Esophagus muscularis mucosa (tissue), 4 donors: ENCODE results near the gene TSC22D2. TPM values are rescaled to one million over a fixed set of nuclear protein-coding genes. Genes with fewer than 3 reads are reported as not detected.

Experiments used
- DNase-seq: peaks from one replicate; pipeline ENCODE4 v3.0.0-alpha.2; 2017; ENCODE audit errors: extremely low spot score
- H3K27ac ChIP-seq, 4 donors: fragments of 200-600 bp; sonication (generic); replicated peaks in 1 of 4; 1 replicate in 3 of 4; 2 replicates in 1 of 4; pipeline ENCODE4 v1.5.1; 2016 to 2019; ENCODE audit warnings: mild to moderate bottlenecking in 1 of 4
- H3K27me3 ChIP-seq, 4 donors: fragments of 200-600 bp; sonication (generic); one replicate each; pipeline versions ENCODE4 v1.5.1 to v1.6.0; 2016 to 2019
- H3K36me3 ChIP-seq, 4 donors: fragments of 200-600 bp; sonication (generic); one replicate each; pipeline ENCODE4 v1.5.1; 2016 to 2019
- H3K4me1 ChIP-seq, 4 donors: fragments of 200-600 bp; sonication (generic); one replicate each; pipeline ENCODE4 v1.5.1; 2016 to 2019
- H3K4me3 ChIP-seq, 4 donors: fragments of 200-600 bp; sonication (generic); 1 replicate in 2 of 4; 2 replicates in 2 of 4; pipeline ENCODE4 v1.5.1; 2016 to 2019; ENCODE audit warnings: mild to moderate bottlenecking in 4 of 4, moderate library complexity in 1 of 4
- H3K9me3 ChIP-seq, 4 donors: fragments of 200-600 bp; sonication (generic); 1 replicate in 3 of 4; 2 replicates in 1 of 4; pipeline ENCODE4 v1.5.1; 2016 to 2019
- CTCF ChIP-seq, 3 experiments: fragments of 200-600 bp in 2 of 3; fragments of 450-650 bp in 1 of 3; sonication (generic) in 2 of 3; IDR thresholded peaks; one replicate each; pipeline ENCODE4 v1.5.1; 2017 to 2019; ENCODE audit warnings: antibody characterized with exemption in 3 of 3, mild to moderate bottlenecking in 2 of 3, moderate library complexity in 1 of 3
- EP300 ChIP-seq: sonication (generic); formaldehyde crosslinking; IDR thresholded peaks from one replicate; pipeline ENCODE4 v1.6.1; 2017; ENCODE audit warnings: antibody characterized with exemption
- POLR2A ChIP-seq: fragments of 450-650 bp; IDR thresholded peaks from one replicate; pipeline ENCODE4 v1.6.1; 2017; ENCODE audit warnings: antibody characterized with exemption, moderate library complexity, mild to moderate bottlenecking, low read depth
- POLR2AphosphoS5 ChIP-seq, 2 donors: sonication (generic); formaldehyde crosslinking; IDR thresholded peaks; one replicate each; pipeline ENCODE4 v1.6.1; 2017; ENCODE audit warnings: antibody characterized with exemption in 2 of 2
- WGBS: methylation state at CpG from one replicate; pipeline ENCODE4 v1.1.5; 2018; 5-methylcytosine and 5-hydroxymethylcytosine counted together
- intact Hi-C: fragments of 100-400 bp; cut with DNase I; formaldehyde crosslinking; loops from one replicate; pipeline ENCODE4 v1.15.1; 2023
- total RNA-seq, 4 donors: library from RNA; depleted of rRNA; stranded (reverse); fragments of >200 nt; gene quantifications; one replicate each; pipeline versions ENCODE4 v1.1.0 to v1.2.1, GENCODE V29; 2016

The TSC22D2 gene
- total RNA-seq, 4 donors from 2014 or later: 19.1 to 27.1 (median 21.2) TPM

GRCh38 chr3:150402217-150402616 is 5.9 kb upstream of the TSC22D2 start:
- Histone ChIP-seq H3K36me3 (no peaks in the 10 kb centered on the region), H3K9me3 (no peaks in the 10 kb centered on the region), H3K27ac (no peak overlapping the region), H3K4me3 (no peak overlapping the region), H3K27me3 (no peaks in the 10 kb centered on the region), H3K4me1 (peaks cover 0 to 9% (median 6%) of the 10 kb centered on the region in 4 donors)
- 94% methylated on average over 1 of the region's 1 CpG for WGBS
- TF ChIP-seq POLR2A (no peak), CTCF (IDR thresholded peaks at IDR 0.05) (no peak)
- intact Hi-C loops: loop anchor here (10.0 kb wide), 2 partner anchors 167 to 437 kb away; no protein-coding TSS in a partner anchor
- no peak for DNase-seq

GRCh38 chr3:150404023-150404422 is 4.1 kb upstream of the TSC22D2 start:
- no peak overlapping the region for H3K27ac ChIP-seq
- peaks cover 0 to 10% (median 7%) of the 10 kb centered on the region in 4 donors for H3K4me1 ChIP-seq
- H3K4me3 ChIP-seq: no peak overlapping the region
- no peak for TF ChIP-seq POLR2A
- no peak for TF ChIP-seq POLR2AphosphoS5 (IDR thresholded peaks at IDR 0.05)
- no peak for TF ChIP-seq CTCF (IDR thresholded peaks at IDR 0.05)
- no peak for TF ChIP-seq EP300
- no peaks in the 10 kb centered on the region for H3K9me3 ChIP-seq
- intact Hi-C loops: loop anchor here (10.0 kb wide), 2 partner anchors 169 to 439 kb away; no protein-coding TSS in a partner anchor
- no peak for DNase-seq
- no peaks in the 10 kb centered on the region for H3K36me3 ChIP-seq
- no peaks in the 10 kb centered on the region for H3K27me3 ChIP-seq

GRCh38 chr3:150407051-150407807 is 869 bp upstream of the TSC22D2 start:
- peak overlapping the region; percentile 67 to 93 (median 76) for H3K4me3 ChIP-seq
- H3K27me3 ChIP-seq: no peaks in the 10 kb centered on the region
- H3K4me1 ChIP-seq: peaks cover 0 to 24% (median 17%) of the 10 kb centered on the region in 4 donors
- no peak for DNase-seq
- H3K27ac ChIP-seq: peak overlapping the region; percentile 93 to 100 (median 98)
- no peaks in the 10 kb centered on the region for H3K36me3 ChIP-seq
- no peak for TF ChIP-seq POLR2A
- no peak for TF ChIP-seq EP300
- no peak for TF ChIP-seq CTCF (IDR thresholded peaks at IDR 0.05)
- TF ChIP-seq POLR2AphosphoS5 (IDR thresholded peaks at IDR 0.05): no peak
- WGBS: 30% methylated on average over 12 of the region's 12 CpGs
- H3K9me3 ChIP-seq: no peaks in the 10 kb centered on the region
- intact Hi-C loops: loop anchor here (10.0 kb wide), 2 partner anchors 172 to 442 kb away; no protein-coding TSS in a partner anchor

- no peak for DNase-seq
- under 1% methylated on average over 13 of the region's 13 CpGs for WGBS
These were observed 284 bp upstream of the TSC22D2 start for GRCh38 chr3:150407808-150408220.

More at GRCh38 chr3:150407808-150408220, 284 bp upstream of the TSC22D2 start:
- TF ChIP-seq POLR2AphosphoS5 (IDR thresholded peaks at IDR 0.05) (no peak), CTCF (IDR thresholded peaks at IDR 0.05) (no peak), EP300 (no peak), POLR2A (no peak)
- no peaks in the 10 kb centered on the region for H3K36me3 ChIP-seq
- H3K27ac ChIP-seq: peak overlapping the region; percentile 93 to 100 (median 98)
- intact Hi-C loops: loop anchor here (10.0 kb wide), 2 partner anchors 173 to 443 kb away; no protein-coding TSS in a partner anchor
- peak overlapping the region; percentile 67 to 93 (median 76) for H3K4me3 ChIP-seq
- no peaks in the 10 kb centered on the region for H3K27me3 ChIP-seq
- peaks cover 0 to 28% (median 20%) of the 10 kb centered on the region in 4 donors for H3K4me1 ChIP-seq
- H3K9me3 ChIP-seq: no peaks in the 10 kb centered on the region
